Measurements from ENCODE around the gene CTSV.

CTSV gene

DNA sequence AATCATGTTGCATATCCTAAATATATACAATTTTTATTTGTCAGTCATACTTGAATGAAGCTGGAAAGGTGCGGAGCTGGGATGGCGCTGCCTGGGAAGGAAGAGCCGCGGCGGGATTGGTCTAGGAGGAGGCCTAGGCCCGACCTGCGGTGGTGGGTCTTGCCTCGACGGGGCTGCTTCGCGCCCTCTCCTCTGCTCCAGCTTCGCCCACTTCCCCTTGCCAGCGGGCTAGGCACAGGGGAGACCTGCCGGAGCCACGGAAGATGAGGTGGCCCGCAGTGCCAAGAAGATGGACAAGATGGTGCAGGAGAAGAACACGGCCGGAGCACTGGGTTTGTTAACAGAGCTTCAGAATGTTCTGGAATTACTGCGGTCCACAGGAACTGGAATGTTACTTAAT lies 28.5 kb upstream of the CTSV start:
- no peaks in the 10 kb centered on the region for H3K27me3 ChIP-seq (replicated peaks; ENCODE audit: insufficient read depth, low read length)
- TF ChIP-seq EZH2phosphoT487 (IDR thresholded peaks at IDR 0.05; ENCODE audit: low read length) (no peak), EZH2 (optimal IDR thresholded peaks at IDR 0.05; ENCODE audit: low read depth, low read length) (no peak)
- TF ChIP-seq, protein P1, sequence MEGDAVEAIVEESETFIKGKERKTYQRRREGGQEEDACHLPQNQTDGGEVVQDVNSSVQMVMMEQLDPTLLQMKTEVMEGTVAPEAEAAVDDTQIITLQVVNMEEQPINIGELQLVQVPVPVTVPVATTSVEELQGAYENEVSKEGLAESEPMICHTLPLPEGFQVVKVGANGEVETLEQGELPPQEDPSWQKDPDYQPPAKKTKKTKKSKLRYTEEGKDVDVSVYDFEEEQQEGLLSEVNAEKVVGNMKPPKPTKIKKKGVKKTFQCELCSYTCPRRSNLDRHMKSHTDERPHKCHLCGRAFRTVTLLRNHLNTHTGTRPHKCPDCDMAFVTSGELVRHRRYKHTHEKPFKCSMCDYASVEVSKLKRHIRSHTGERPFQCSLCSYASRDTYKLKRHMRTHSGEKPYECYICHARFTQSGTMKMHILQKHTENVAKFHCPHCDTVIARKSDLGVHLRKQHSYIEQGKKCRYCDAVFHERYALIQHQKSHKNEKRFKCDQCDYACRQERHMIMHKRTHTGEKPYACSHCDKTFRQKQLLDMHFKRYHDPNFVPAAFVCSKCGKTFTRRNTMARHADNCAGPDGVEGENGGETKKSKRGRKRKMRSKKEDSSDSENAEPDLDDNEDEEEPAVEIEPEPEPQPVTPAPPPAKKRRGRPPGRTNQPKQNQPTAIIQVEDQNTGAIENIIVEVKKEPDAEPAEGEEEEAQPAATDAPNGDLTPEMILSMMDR (IDR thresholded peaks at IDR 0.05; ENCODE audit: low read length), result no peak
- no peak overlapping the region for H3K4me3 ChIP-seq (ENCODE audit: low read length)
- no peaks in the 10 kb centered on the region for H3K9me3 ChIP-seq (replicated peaks; ENCODE audit: insufficient read depth, low read length)
- H3K9ac ChIP-seq (ENCODE audit: low read length), result no peak overlapping the region
- H4K20me1 ChIP-seq (ENCODE audit: insufficient read depth, low read length), result no peaks in the 10 kb centered on the region
- no peaks in the 10 kb centered on the region for H3K4me1 ChIP-seq (ENCODE audit: low read length)
- H2AFZ ChIP-seq (ENCODE audit: low read length), result no peak overlapping the region
- H3K27ac ChIP-seq (ENCODE audit: low read length), result no peak overlapping the region
- H3K9me2 ChIP-seq (replicated peaks; ENCODE audit: insufficient read depth, low read length), result no peaks in the 10 kb centered on the region
- no peak overlapping the region for H3K4me2 ChIP-seq (ENCODE audit: low read depth, low read length)
- no peaks in the 10 kb centered on the region for H3F3A ChIP-seq (ENCODE audit: insufficient read depth, low read length)
- no peaks in the 10 kb centered on the region for H3K36me3 ChIP-seq (replicated peaks; ENCODE audit: insufficient read depth, low read length)
- no peaks in the 10 kb centered on the region for H3K79me2 ChIP-seq (ENCODE audit: low read length)
- DNase-seq, result no peak

DNA sequence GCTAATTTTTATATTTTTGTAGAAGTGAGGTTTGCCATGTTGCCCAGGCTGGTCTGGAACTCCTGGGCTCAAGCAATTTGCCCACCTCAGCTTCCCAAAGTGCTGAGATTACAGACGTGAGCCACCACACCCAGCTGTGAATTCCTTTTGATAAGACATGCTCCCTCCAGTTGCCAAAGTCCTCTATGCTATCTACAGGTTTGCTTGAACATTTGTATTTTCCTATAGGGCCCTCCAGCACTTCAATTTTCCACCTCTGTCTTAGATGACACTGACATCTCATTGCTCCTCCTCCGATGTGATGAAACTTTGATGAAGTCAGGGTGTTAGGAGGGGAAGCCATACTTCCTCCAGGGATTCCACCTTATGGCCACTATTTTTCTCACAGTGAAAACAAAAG lies 25.2 kb upstream of the CTSV start:
- no peaks in the 10 kb centered on the region for H3K9me3 ChIP-seq (replicated peaks; ENCODE audit: insufficient read depth, low read length)
- no peaks in the 10 kb centered on the region for H3K9me2 ChIP-seq (replicated peaks; ENCODE audit: insufficient read depth, low read length)
- H2AFZ ChIP-seq (ENCODE audit: low read length), result no peak overlapping the region
- no peaks in the 10 kb centered on the region for H3F3A ChIP-seq (ENCODE audit: insufficient read depth, low read length)
- H3K4me2 ChIP-seq (ENCODE audit: low read depth, low read length), result no peak overlapping the region
- no peak for DNase-seq
- H3K9ac ChIP-seq (ENCODE audit: low read length), result no peak overlapping the region
- no peaks in the 10 kb centered on the region for H3K36me3 ChIP-seq (replicated peaks; ENCODE audit: insufficient read depth, low read length)
- TF ChIP-seq, protein P1 (IDR thresholded peaks at IDR 0.05; ENCODE audit: low read length), result no peak
- TF ChIP-seq EZH2phosphoT487 (IDR thresholded peaks at IDR 0.05; ENCODE audit: low read length) (no peak), EZH2 (optimal IDR thresholded peaks at IDR 0.05; ENCODE audit: low read depth, low read length) (no peak)
- H3K79me2 ChIP-seq (ENCODE audit: low read length), result no peaks in the 10 kb centered on the region
- H3K4me3 ChIP-seq (ENCODE audit: low read length), result no peak overlapping the region
- H4K20me1 ChIP-seq (ENCODE audit: insufficient read depth, low read length), result no peaks in the 10 kb centered on the region
- H3K27ac ChIP-seq (ENCODE audit: low read length), result no peak overlapping the region
- no peaks in the 10 kb centered on the region for H3K4me1 ChIP-seq (ENCODE audit: low read length)
- no peaks in the 10 kb centered on the region for H3K27me3 ChIP-seq (replicated peaks; ENCODE audit: insufficient read depth, low read length)

DNA sequence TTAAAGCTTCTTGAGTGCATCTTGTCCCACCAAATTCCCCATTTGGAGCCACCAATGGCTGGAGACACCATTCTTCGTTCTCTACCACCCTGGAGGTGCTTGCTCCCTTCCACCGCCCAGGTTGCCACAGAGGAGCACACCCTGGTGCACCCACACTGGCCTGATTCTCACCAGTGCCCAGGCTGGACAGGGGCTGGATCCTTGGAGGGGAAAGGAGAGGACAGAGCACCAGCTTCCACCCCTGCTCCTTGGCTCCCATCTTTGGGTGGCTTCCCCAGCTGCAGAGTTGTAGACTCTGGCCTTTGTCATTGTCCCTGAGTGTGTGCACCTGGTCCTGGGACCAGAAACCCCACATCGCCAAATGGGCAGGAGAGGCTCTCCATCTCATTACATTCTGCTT lies 21.9 kb upstream of the CTSV start:
- H3K9ac ChIP-seq (ENCODE audit: low read length), result no peak overlapping the region
- H3K4me3 ChIP-seq (ENCODE audit: low read length), result no peak overlapping the region
- H3K79me2 ChIP-seq (ENCODE audit: low read length), result no peaks in the 10 kb centered on the region
- DNase-seq, result no peak
- H3K9me2 ChIP-seq (replicated peaks; ENCODE audit: insufficient read depth, low read length), result no peaks in the 10 kb centered on the region
- no peaks in the 10 kb centered on the region for H3K27me3 ChIP-seq (replicated peaks; ENCODE audit: insufficient read depth, low read length)
- no peaks in the 10 kb centered on the region for H3K4me1 ChIP-seq (ENCODE audit: low read length)
- H2AFZ ChIP-seq (ENCODE audit: low read length), result no peak overlapping the region
- no peaks in the 10 kb centered on the region for H3F3A ChIP-seq (ENCODE audit: insufficient read depth, low read length)
- no peak overlapping the region for H3K27ac ChIP-seq (ENCODE audit: low read length)
- TF ChIP-seq, protein P1 (IDR thresholded peaks at IDR 0.05; ENCODE audit: low read length), result no peak
- no peak for TF ChIP-seq EZH2 (optimal IDR thresholded peaks at IDR 0.05; ENCODE audit: low read depth, low read length)
- TF ChIP-seq EZH2phosphoT487 (IDR thresholded peaks at IDR 0.05; ENCODE audit: low read length), result no peak
- no peaks in the 10 kb centered on the region for H3K9me3 ChIP-seq (replicated peaks; ENCODE audit: insufficient read depth, low read length)
- H3K36me3 ChIP-seq (replicated peaks; ENCODE audit: insufficient read depth, low read length), result no peaks in the 10 kb centered on the region
- H4K20me1 ChIP-seq (ENCODE audit: insufficient read depth, low read length), result no peaks in the 10 kb centered on the region
- no peak overlapping the region for H3K4me2 ChIP-seq (ENCODE audit: low read depth, low read length)
